ENCODE measurements around the gene COL6A1. TPM values are rescaled to one million over a fixed set of nuclear protein-coding genes. Genes with fewer than 3 reads are reported as not detected.

The COL6A1 gene
- polyA plus RNA-seq, 1 of the 3 experiments (the other 2 are of a cell fraction), result 107 TPM

GRCh38 chr21:45990049-45990711 lies 8.6 kb downstream of the COL6A1 start:
- no peaks in the 10 kb centered on the region for H3K9me2 ChIP-seq
- POLR2A ChIA-PET, result no interaction called here
- H3K36me3 ChIP-seq (replicated peaks in 1 of 2; ENCODE audit: control insufficient read depth in 1 of 2, insufficient read depth in 2 of 2, low read length in 1 of 2), result peaks cover 0 to 36% of the 10 kb centered on the region in 2 experiments
- no peaks in the 10 kb centered on the region for H3K9me3 ChIP-seq
- H3K4me2 ChIP-seq, result no peak overlapping the region
- WGBS (ENCODE audit: low lambda C conversion rate), result 86% methylated on average over 22 of the region's 30 CpGs
- no peaks in the 10 kb centered on the region for H3F3A ChIP-seq (replicated peaks; ENCODE audit: insufficient read depth)
- H3K79me2 ChIP-seq (ENCODE audit: insufficient read depth), result no peaks in the 10 kb centered on the region
- no peak overlapping the region for H3K4me3 ChIP-seq (ENCODE audit: low read depth in 2 of 2, low read length in 1 of 2)
- no peaks in the 10 kb centered on the region for H3K4me1 ChIP-seq (ENCODE audit: control insufficient read depth in 1 of 2, insufficient read depth in 2 of 2, low read depth in 1 of 2, low read length in 1 of 2)
- no peak for DNase-seq
- H3K27ac ChIP-seq (ENCODE audit: low read depth in 2 of 2, low read length in 1 of 2), result no peak overlapping the region
- no peak overlapping the region for H3K9ac ChIP-seq
- no peaks in the 10 kb centered on the region for H3K27me3 ChIP-seq (ENCODE audit: insufficient read depth)
- TF ChIP-seq CHD2 (IDR thresholded peaks at IDR 0.05; ENCODE audit: low read length, partially characterized antibody), result no peak
- TF ChIP-seq YY1 (IDR thresholded peaks at IDR 0.05; ENCODE audit: low read depth), result no peak
- no peak for TF ChIP-seq GABPA (IDR thresholded peaks at IDR 0.05; ENCODE audit: low read depth)
- no peak for TF ChIP-seq MXI1 (IDR thresholded peaks at IDR 0.05; ENCODE audit: low read depth, low read length)
- no peak for TF ChIP-seq TAF1 (IDR thresholded peaks at IDR 0.05; ENCODE audit: borderline replicate concordance, low read depth, low read length)
- TF ChIP-seq PBX3 (IDR thresholded peaks at IDR 0.05), result no peak
- no peak for TF ChIP-seq USF1 (IDR thresholded peaks at IDR 0.05; ENCODE audit: borderline replicate concordance, low read depth)
- TF ChIP-seq FOXJ3 (CRISPR knock-in tag; IDR thresholded peaks at IDR 0.05), result no peak
- no peak for TF ChIP-seq RXRA (IDR thresholded peaks at IDR 0.05; ENCODE audit: borderline replicate concordance, low read depth)
- TF ChIP-seq EP300 (IDR thresholded peaks at IDR 0.05; ENCODE audit: borderline replicate concordance in 1 of 2, low read depth in 1 of 2, low read length in 1 of 2), result no peak
- no peak for TF ChIP-seq FOXM1 (IDR thresholded peaks at IDR 0.05; ENCODE audit: low read depth)
- TF ChIP-seq RFX5 (IDR thresholded peaks at IDR 0.05; ENCODE audit: low read length), result no peak
- H4K20me1 ChIP-seq (ENCODE audit: insufficient read depth), result no peaks in the 10 kb centered on the region
- H2AFZ ChIP-seq (ENCODE audit: low read depth), result no peak overlapping the region
- CTCF ChIA-PET, result no interaction called here

GRCh38 chr21:45990741-45991605 lies 9.4 kb downstream of the COL6A1 start:
- CTCF ChIA-PET, result interaction anchor here (1.3 kb wide), 1 partner anchor 29 kb away, joined by 3 read pairs; no protein-coding TSS in a partner anchor
- H3K4me2 ChIP-seq, result no peak overlapping the region
- H3K9ac ChIP-seq, result no peak overlapping the region
- 96% methylated on average over 36 of the region's 45 CpGs for WGBS (ENCODE audit: low lambda C conversion rate)
- no peak for DNase-seq
- H3K79me2 ChIP-seq (ENCODE audit: insufficient read depth), result no peaks in the 10 kb centered on the region
- peaks cover 0 to 35% of the 10 kb centered on the region in 2 experiments for H3K36me3 ChIP-seq (replicated peaks in 1 of 2; ENCODE audit: control insufficient read depth in 1 of 2, insufficient read depth in 2 of 2, low read length in 1 of 2)
- no peaks in the 10 kb centered on the region for H4K20me1 ChIP-seq (ENCODE audit: insufficient read depth)
- H3K4me3 ChIP-seq (ENCODE audit: low read depth in 2 of 2, low read length in 1 of 2), result no peak overlapping the region
- no peak overlapping the region for H3K27ac ChIP-seq (ENCODE audit: low read depth in 2 of 2, low read length in 1 of 2)
- no peaks in the 10 kb centered on the region for H3K27me3 ChIP-seq (ENCODE audit: insufficient read depth)
- H3F3A ChIP-seq (replicated peaks; ENCODE audit: insufficient read depth), result no peaks in the 10 kb centered on the region
- POLR2A ChIA-PET, result no interaction called here
- H3K9me2 ChIP-seq, result no peaks in the 10 kb centered on the region
- H3K4me1 ChIP-seq (ENCODE audit: control insufficient read depth in 1 of 2, insufficient read depth in 2 of 2, low read depth in 1 of 2, low read length in 1 of 2), result no peaks in the 10 kb centered on the region
- TF ChIP-seq GABPA (IDR thresholded peaks at IDR 0.05; ENCODE audit: low read depth), result no peak
- TF ChIP-seq EZH2phosphoT487 (IDR thresholded peaks at IDR 0.05; ENCODE audit: borderline replicate concordance, low read depth), result no peak
- TF ChIP-seq MXI1 (IDR thresholded peaks at IDR 0.05; ENCODE audit: low read depth, low read length), result no peak
- no peak for TF ChIP-seq FOXM1 (IDR thresholded peaks at IDR 0.05; ENCODE audit: low read depth)
- no peak for TF ChIP-seq ZBTB33 (IDR thresholded peaks at IDR 0.05; ENCODE audit: borderline replicate concordance, low read depth)
- TF ChIP-seq YY1 (IDR thresholded peaks at IDR 0.05; ENCODE audit: low read depth), result no peak
- TF ChIP-seq IRF3 (IDR thresholded peaks at IDR 0.05; ENCODE audit: low read depth, low read length), result no peak
- TF ChIP-seq USF1 (IDR thresholded peaks at IDR 0.05; ENCODE audit: borderline replicate concordance, low read depth), result no peak
- H2AFZ ChIP-seq (ENCODE audit: low read depth), result no peak overlapping the region
- H3K9me3 ChIP-seq, result no peaks in the 10 kb centered on the region
